GM21529 (cell line): ENCODE measurements around the gene PARL.
"Not testable (repeated sequence)": the region's sequence is repeated elsewhere in the genome, so short reads cannot be mapped to it uniquely, and the experiment has no call there.

Experiments
- ATAC-seq: cut with Tn5 transposase; IDR thresholded peaks from one replicate; pipeline ENCODE4 v1.9.1; 2021; ENCODE audit not compliant: unreplicated experiment

PARL gene

DNA sequence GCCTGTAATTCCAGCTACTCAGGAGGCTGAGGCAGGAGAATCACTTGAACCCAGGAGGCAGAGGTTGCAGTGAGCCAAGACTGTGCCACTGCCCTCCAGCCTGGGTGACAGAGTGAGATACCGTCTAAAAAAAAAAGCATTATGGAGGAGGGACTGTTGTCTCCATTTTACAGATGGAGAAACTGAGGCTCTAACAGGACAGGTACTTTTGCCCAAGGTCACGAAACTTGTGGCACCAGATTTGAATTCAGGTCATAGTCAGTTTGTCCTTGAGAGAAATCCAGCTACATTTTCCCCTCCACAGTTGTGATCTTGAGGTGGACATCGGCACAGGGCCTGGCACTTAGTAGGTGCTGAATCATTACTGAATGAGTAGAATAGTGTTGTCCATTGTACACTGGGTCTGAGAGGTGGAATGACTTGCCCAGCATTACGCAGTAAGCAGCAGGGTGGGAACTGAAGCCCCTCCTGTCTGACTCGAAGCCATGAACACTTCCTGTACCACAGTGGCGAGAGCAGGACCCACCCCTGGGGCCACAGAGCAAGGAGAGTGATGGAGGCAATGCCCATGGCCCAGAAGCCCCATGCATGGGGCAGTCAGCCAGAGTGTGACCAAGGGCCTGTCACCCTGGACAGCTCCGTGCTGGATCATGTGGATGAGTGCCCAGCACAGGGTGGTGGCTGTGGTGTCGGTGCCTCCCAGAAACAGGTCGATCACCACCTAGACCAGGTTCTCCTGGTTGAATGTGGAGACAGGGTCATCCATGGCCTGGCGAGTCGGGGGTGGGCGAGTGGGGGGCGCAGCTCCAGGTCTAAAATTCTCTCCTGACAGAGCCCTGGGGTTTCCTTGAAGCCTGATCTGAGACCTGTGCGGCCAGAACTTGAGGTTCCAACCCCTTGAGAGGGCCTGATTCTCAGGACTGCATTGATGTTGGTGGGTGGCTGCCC is 20.4 kb upstream of the PARL start:
- ATAC-seq: no peak

DNA sequence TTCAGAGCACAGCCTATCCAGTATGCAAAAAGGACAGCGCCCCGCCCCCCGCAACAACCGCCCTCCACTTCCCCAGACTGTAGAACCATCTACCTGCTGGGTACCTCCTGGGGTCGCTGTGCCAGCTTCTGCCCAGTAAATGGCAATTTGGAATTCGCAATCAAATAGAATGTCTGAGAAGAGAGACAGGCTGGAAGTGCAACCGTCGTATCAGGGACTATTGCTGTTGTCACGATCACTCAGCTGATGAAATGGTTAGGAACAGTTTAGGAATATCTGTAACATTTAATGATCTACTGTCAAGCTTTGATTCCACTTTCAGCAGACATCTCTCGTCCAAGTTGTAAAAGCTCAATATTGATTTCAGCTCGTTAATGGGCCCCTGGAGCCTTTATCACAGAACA is 13.3 kb upstream of the PARL start:
- ATAC-seq: no peak

DNA sequence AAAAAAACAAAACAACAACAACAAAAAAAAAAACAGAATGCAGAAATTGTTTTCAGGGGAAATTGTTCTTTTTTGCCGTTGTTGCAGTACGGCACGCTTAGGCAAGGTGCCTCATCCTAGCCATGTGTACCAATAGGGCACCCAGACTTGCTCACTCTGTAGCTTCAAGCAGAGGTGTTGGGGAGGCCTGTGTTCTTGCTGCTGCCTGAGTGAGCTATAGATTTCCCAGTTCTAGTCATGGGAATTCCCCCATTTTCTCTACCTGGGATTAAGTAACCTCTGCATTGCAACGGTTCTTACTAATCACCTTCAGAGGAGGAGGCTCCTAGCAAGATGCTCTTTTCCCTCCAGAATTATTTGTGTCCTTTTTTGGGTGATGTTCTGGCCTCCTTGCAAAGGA is 12.9 kb upstream of the PARL start:
- ATAC-seq: no peak

DNA sequence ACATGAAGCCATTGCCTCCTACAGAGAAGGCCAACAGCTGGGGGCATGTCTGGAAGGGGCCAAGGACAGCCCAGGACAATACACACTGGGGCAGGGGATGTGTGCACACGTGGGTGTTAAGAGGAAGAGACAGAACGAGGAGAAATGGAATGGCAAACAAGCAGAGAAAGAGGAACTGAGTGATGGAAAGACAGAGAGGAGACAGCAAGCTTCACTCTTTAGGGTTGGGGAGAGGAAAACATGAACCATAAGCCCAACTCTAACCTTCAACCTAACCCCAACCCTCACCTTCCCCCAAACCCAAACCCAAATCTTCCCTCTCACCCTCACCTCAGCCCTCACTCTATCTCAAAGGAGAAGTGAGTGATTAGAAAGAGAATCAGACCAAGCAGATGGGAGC is 11.9 kb upstream of the PARL start:
- no peak for ATAC-seq

DNA sequence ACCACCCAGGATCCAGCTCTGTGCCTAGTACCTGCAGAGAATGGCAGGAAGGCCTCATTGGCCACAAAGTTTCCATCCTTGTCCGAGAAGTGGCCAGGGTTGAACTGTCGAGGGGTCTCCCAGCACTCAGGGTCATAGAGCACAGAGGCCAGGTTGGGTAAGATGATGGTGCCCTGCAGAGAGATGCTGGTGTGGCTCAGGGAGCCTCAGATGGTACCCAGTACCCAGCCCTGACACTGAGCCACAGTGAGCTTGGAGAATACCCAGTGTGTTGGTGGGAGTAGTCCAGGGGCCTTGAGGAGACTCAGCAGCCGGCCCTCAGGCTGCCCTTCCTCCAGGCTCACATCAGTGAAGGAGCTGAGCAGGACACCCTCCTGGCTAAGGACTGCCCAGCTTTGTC is 11.5 kb upstream of the PARL start:
- no peak for ATAC-seq

DNA sequence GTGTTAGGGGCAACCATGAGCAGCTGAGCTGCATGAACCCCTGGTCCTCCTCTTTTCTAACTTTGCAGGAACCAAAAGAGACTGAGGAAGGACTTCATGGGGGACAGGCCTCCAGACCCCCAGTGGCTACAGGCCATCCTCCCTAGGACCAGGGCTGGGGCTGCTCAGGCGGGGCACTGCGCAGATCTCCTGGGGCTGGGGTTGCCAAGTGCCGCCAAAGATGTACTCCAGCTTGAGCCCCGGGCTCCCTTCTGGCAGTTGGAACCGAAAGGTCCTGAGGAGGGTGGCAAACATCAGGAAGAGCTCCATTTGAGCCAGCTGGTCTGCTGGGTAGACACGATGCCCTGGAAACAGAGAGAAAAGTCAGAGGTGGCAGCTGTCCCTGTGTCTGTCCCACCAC is 11.1 kb upstream of the PARL start:
- ATAC-seq: no peak

DNA sequence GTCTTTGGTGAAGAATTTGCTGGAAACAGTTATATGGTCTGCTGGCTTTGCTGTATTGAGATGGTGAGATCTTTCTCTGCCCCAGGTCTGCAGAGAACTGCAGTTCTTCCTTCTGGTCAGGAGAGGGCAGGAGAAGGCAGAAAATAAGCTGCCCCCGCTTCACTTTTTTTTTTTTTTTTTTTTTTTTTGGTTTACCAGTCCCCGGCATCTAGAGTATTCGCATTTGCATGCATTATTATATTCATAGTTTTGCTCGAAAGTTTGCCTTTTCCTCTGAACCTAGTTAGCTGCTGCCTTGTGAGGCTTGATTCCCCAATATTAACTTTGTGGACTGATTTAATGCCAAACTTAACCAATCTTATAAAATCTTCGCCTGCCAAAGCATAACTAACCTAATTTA is 10.6 kb upstream of the PARL start:
- ATAC-seq: no peak

DNA sequence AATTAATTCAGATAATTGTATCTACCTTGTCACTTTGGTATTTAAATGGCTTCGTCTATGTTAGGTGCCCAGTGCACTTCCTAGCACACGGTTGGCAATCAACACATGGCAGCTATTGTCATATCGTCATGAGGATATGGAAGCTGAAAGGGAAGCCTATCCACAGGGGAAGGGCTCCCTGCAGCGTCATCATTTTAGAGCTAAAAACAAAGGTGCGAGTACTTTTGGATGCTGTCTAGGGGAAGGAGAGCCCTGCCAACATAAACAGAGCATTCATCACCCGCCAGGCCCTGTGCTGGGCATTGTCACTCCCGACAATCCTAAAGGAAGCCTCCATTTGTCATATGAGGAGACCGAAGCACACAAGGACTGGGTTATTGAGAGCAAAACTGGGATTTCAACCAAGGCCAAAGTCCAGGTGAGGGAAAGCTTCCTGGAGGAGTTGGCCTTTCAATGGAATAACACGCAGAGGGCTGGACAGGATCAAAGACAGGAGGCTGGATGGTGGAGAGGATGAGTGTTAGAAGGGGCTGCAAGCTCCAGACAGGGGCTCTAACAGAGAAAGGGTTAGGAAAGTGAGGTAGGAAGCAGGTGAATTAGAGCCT is 8.0 kb upstream of the PARL start:
- no peak for ATAC-seq

DNA sequence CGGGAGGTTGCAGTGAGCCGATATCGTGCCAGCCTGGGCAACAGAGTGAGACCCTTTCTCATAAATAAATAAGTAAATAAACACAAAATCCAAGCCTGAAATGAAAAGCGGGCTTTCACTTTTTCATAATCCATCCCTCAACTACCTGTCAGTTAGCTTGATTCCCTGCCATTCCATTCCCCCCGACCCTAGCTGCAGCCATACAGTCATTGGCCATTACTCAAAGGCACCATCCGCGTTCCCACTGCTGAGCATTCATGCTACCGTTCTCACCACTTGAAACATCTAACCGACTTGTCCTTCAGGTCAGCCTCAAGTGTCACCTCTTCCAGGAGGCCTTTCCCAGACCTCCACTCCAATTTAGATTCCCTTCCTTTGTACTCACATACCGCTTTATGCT is 1.1 kb upstream of the PARL start:
- no peak for ATAC-seq

DNA sequence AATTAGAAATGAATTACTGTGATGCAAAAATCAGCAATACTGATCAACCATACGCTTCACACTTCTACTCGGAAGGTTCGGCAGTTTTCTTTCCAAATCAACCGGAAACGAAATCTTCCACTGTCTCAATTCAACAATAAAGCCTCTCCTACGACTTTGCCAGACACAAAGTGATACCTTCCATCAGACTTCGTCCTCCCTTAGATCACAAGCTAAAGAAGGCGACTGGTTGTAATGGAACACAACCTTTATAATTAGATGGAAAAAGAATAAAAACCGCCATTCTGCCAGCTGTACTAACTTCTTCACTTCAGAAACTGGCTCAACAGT is 618 bp downstream of the PARL start:
- no peak for ATAC-seq

DNA sequence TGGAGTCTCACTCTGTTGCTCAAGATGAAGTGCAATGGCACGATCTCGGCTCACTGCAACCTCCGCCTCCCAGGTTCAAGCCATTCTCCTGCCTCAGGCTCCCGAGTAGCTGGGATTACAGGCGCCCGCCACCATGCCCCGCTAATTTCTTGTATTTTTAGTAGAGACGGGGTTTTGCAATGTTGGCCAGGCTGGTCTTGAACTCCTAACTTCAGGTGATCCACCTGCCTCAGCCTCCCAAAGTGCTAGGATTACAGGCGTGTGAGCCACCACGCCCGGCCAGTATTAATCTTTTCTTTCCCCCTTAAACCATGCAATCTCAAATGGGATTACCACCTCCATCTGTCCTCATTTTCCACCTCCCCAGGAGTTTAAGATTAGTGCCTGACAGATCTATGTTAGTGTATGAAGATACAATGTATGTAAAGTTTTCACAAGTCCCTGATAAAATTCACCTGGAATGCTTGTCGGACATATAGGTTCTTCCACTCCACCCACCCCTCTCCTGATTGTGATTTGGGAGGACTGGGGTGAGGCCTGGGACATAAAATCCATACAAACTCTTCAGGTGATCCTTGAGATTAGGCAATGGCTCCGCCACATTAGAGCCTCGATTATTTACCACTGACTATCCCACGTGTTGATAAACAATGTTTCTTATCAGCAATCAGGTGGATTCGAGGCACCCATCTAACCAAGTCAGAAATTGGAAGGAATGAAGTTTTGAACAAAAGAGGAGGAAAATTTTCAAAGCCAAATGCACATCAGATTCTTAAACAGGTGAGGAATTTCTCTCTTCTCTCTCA is 1.2 kb downstream of the PARL start:
- no peak for ATAC-seq

DNA sequence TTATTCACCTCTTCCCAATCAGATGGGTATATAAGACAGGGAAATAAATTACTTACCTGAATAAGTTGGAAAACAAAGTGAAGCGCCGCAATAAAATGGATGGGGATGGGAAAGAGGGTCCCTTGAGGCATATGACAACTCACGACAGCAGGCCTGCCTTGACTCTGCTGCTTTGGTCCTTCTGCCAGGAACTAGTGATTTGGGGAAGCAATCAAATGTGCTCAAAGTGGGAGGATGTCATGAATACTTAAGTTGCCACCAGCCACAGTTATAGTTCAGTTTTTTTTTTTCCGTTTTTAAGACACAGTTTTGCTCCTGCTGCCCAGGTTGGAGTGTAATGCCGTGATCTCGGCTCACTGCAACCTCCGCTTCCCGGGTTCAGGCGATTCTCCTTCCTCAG is 4.6 kb downstream of the PARL start:
- no peak for ATAC-seq

DNA sequence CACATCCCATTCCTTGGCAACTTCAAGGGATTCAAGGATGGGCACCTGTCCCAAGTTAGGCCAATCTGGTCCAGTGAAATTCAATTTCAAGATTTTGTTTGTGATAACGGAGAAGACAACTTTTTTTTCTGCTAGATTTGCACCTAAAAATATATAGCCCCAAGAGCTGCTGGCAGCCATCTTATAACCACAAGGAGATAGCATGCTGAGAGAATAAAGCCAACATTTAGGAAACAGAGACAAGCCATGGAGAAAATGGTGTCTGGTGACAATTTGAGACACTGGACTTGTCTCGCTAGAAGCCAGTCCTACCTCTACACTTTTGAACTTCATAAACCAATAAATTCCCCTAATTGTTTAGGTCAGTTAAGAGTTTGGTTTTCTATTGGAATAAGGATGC is 5.4 kb downstream of the PARL start:
- ATAC-seq: no peak

DNA sequence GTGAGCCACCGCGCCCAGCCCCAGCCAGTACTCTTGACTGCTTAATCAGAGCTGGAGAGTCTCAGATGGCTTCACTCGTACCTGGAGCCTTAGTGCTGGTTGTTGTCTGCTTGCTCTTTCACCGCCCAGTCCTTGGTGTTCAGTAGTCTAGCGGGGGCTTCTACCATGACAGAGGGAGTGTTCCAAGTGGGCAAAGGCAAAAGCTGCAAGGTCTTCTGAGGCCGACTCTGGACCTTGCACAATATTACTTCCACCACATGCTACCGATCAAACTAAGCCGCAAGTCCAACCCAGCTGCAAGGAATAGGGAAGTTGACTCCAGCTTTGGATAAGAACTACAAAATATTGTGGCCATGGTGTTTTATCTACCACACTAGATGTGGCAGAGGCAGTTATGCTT is 6.6 kb downstream of the PARL start:
- no peak for ATAC-seq

DNA sequence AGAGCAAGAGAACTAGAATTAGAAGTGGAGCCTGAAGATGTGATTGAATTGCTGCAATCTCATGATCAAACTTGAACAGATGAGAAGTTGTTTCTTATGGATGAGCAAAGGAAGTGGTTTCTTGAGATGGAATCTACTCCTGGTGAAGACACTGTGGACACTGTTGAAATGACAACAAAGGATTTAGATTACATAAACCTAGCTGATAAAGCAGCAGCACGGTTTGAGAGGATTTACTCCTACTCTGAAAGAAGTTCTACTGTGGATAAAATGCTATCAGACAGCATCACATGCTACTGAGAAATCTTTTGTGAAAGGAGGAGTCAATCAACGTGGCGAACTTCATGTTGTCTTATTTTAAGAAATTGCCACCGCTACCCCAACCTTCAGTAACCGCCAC is 7.5 kb downstream of the PARL start:
- ATAC-seq: not testable (repeated sequence)

DNA sequence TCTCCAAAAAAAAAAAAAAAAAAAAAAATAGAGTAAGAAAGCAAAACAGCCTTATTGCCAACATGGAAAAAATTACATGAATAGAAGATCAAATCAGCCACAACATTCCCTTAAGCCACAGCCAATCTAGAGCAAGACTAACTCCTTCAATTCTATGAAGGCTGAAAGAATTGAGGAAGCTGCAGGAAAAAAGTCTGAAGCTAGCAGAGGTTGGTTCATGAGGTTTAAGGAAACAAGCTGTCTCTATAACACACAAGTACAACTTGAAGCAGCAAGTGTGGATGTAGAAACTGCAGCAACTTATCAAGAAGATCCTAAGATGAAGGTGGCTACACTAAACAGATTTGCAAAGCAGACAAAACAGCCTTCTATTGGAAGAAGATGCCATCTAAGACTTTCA is 9.3 kb downstream of the PARL start:
- no peak for ATAC-seq

DNA sequence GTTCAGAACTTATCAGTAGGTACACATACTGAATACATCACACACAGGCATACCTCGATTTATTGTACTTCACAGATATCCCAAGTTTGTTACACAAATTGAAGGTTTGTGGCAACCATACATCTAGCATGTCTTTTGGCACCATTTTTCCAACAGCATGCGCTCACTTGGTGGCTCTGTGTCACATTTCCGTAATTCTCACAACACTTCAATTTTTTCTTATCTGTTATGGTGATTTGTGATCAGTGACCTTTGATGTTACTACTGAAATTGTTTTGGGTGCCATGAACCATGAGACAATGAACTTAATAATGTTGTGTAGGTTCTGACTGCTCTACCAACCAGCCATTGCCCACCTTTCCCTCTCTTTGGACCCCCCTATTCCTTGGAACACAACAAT is 10.8 kb downstream of the PARL start:
- no peak for ATAC-seq

DNA sequence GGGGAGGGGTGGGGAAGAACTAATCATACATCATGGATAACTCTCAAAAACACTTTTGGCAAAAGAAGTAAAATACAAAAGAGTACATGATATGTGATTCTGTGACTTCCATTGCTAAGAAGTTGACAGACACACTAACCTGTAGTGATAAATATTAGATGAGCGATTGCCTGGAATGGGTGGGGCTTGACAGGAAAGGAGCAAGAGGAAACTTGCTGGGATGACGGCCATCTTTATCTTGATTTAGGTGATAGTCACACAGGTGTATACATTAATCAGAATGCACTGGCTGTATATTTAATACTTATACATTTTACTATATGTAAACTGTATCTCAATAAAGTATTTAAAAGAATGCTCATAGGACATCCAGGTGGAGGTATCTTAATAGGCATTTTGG is 13.1 kb downstream of the PARL start:
- ATAC-seq: no peak

DNA sequence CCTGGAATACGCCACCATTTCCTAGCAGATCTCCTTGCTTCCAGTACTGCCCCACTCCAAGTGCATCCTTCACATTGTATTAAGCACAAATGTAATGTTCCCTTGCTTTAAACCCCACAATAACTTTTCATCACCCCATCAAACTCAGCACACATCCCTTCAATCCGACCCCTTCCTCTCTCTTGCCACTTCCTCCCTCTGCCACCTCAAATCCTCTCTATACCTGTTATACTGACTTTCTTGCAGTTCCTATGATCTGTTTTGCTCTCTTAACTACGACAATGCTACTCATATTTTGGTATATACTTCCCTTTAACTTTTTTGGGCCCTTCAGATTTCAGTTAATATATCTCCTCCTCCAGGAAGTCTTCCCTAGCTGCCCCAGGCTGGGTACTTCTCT is 14.1 kb downstream of the PARL start:
- no peak for ATAC-seq

DNA sequence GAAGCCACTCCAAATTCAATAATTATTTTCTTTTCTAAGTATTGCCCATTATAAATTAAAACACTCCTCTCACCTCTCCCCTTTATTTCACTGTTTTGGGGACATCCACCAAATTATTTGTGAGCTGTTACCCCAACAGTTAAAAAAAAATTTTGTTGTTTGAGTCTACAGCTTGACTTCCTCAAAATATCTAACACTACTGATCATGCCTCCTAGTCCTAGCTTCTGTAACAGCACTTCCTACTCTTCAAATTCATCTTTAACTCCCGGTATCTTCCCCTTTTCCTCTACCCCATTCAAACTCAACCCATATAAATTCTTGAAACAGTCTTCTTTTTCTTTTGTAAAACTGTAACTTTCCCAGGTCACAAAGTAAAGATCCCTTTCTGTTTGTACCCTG is 15.9 kb downstream of the PARL start:
- ATAC-seq: no peak

DNA sequence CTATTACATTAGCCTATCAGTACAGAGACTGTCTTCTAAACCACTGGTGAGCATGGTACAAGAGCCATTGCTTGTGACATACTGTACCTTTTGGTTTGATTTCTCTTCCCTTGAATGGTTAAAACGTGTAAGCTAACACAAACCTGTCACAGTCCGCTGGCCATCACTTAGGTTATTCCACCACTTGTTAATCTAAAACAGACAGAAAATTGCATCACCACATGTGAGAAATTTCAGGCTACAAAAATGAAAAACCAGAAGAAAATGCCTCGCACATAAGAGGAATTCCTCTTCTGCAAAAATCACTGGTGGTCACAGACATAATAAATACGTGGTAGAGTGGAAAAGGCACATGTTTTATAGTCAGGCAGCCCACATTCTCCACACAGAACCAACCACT is 22.1 kb downstream of the PARL start:
- ATAC-seq: no peak

DNA sequence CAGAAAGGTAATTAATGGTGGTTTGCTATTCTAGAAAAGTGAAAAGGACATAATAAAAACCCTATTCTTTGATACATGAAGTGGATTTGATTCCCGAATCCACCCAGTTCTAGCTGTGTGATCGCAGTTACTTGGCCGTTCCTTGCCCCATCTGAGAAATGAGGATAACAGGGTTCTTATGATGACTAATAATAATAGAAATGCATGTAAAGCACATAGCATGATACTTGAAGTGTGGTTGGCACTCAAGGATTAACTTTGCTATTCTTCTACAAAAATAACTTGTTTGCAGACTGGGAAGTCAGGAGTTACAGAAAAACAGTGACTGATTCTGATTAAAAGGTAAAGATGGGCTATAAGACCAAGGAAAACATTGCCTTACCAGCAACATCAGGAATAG is 26.8 kb downstream of the PARL start:
- ATAC-seq: no peak
